ENCODE measurements around the gene CEP120.

DNA sequence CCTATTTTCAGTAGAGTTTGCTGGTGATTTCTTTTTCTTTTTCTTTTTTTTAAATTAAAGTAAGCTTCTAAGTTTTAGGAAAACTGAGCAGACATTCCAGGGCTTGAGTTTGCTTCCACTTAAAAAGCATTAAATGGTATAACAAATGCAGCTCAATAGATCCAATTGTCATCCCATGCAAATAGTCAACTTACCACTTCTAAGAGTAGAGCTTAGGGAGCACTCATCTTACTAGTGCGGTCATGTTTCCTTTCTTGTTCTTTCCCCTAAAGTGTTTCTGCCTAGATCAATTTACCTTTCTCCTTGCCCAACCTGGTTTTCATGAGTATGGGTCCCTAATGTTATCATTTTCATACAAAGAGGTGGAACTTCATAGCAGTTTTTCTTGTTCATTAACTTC is 13.0 kb upstream of the CEP120 start:
- TF ChIP-seq, protein P1, sequence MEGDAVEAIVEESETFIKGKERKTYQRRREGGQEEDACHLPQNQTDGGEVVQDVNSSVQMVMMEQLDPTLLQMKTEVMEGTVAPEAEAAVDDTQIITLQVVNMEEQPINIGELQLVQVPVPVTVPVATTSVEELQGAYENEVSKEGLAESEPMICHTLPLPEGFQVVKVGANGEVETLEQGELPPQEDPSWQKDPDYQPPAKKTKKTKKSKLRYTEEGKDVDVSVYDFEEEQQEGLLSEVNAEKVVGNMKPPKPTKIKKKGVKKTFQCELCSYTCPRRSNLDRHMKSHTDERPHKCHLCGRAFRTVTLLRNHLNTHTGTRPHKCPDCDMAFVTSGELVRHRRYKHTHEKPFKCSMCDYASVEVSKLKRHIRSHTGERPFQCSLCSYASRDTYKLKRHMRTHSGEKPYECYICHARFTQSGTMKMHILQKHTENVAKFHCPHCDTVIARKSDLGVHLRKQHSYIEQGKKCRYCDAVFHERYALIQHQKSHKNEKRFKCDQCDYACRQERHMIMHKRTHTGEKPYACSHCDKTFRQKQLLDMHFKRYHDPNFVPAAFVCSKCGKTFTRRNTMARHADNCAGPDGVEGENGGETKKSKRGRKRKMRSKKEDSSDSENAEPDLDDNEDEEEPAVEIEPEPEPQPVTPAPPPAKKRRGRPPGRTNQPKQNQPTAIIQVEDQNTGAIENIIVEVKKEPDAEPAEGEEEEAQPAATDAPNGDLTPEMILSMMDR (conservative IDR thresholded peaks at IDR 0.05; ENCODE audit: low read depth in 2 of 2): no peak
- TF ChIP-seq CREB1 (CRISPR knock-in tag; IDR thresholded peaks at IDR 0.05; ENCODE audit: low read depth) (no peak), EZH2 (IDR thresholded peaks at IDR 0.05; ENCODE audit: low read depth, unreplicated experiment) (no peak), POLR2AphosphoS5 (IDR thresholded peaks at IDR 0.05; ENCODE audit: low read depth) (no peak), NANOG (IDR thresholded peaks at IDR 0.05; ENCODE audit: borderline replicate concordance) (no peak), STAT1 (IDR thresholded peaks at IDR 0.05; ENCODE audit: unreplicated experiment) (no peak), JUNB (IDR thresholded peaks at IDR 0.05; ENCODE audit: unreplicated experiment) (no peak), EZH2phosphoT487 (IDR thresholded peaks at IDR 0.05; ENCODE audit: unreplicated experiment) (no peak)
- TF ChIP-seq, protein P2, sequence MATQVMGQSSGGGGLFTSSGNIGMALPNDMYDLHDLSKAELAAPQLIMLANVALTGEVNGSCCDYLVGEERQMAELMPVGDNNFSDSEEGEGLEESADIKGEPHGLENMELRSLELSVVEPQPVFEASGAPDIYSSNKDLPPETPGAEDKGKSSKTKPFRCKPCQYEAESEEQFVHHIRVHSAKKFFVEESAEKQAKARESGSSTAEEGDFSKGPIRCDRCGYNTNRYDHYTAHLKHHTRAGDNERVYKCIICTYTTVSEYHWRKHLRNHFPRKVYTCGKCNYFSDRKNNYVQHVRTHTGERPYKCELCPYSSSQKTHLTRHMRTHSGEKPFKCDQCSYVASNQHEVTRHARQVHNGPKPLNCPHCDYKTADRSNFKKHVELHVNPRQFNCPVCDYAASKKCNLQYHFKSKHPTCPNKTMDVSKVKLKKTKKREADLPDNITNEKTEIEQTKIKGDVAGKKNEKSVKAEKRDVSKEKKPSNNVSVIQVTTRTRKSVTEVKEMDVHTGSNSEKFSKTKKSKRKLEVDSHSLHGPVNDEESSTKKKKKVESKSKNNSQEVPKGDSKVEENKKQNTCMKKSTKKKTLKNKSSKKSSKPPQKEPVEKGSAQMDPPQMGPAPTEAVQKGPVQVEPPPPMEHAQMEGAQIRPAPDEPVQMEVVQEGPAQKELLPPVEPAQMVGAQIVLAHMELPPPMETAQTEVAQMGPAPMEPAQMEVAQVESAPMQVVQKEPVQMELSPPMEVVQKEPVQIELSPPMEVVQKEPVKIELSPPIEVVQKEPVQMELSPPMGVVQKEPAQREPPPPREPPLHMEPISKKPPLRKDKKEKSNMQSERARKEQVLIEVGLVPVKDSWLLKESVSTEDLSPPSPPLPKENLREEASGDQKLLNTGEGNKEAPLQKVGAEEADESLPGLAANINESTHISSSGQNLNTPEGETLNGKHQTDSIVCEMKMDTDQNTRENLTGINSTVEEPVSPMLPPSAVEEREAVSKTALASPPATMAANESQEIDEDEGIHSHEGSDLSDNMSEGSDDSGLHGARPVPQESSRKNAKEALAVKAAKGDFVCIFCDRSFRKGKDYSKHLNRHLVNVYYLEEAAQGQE (IDR thresholded peaks at IDR 0.05; ENCODE audit: unreplicated experiment): no peak
- TF ChIP-seq, protein P3, sequence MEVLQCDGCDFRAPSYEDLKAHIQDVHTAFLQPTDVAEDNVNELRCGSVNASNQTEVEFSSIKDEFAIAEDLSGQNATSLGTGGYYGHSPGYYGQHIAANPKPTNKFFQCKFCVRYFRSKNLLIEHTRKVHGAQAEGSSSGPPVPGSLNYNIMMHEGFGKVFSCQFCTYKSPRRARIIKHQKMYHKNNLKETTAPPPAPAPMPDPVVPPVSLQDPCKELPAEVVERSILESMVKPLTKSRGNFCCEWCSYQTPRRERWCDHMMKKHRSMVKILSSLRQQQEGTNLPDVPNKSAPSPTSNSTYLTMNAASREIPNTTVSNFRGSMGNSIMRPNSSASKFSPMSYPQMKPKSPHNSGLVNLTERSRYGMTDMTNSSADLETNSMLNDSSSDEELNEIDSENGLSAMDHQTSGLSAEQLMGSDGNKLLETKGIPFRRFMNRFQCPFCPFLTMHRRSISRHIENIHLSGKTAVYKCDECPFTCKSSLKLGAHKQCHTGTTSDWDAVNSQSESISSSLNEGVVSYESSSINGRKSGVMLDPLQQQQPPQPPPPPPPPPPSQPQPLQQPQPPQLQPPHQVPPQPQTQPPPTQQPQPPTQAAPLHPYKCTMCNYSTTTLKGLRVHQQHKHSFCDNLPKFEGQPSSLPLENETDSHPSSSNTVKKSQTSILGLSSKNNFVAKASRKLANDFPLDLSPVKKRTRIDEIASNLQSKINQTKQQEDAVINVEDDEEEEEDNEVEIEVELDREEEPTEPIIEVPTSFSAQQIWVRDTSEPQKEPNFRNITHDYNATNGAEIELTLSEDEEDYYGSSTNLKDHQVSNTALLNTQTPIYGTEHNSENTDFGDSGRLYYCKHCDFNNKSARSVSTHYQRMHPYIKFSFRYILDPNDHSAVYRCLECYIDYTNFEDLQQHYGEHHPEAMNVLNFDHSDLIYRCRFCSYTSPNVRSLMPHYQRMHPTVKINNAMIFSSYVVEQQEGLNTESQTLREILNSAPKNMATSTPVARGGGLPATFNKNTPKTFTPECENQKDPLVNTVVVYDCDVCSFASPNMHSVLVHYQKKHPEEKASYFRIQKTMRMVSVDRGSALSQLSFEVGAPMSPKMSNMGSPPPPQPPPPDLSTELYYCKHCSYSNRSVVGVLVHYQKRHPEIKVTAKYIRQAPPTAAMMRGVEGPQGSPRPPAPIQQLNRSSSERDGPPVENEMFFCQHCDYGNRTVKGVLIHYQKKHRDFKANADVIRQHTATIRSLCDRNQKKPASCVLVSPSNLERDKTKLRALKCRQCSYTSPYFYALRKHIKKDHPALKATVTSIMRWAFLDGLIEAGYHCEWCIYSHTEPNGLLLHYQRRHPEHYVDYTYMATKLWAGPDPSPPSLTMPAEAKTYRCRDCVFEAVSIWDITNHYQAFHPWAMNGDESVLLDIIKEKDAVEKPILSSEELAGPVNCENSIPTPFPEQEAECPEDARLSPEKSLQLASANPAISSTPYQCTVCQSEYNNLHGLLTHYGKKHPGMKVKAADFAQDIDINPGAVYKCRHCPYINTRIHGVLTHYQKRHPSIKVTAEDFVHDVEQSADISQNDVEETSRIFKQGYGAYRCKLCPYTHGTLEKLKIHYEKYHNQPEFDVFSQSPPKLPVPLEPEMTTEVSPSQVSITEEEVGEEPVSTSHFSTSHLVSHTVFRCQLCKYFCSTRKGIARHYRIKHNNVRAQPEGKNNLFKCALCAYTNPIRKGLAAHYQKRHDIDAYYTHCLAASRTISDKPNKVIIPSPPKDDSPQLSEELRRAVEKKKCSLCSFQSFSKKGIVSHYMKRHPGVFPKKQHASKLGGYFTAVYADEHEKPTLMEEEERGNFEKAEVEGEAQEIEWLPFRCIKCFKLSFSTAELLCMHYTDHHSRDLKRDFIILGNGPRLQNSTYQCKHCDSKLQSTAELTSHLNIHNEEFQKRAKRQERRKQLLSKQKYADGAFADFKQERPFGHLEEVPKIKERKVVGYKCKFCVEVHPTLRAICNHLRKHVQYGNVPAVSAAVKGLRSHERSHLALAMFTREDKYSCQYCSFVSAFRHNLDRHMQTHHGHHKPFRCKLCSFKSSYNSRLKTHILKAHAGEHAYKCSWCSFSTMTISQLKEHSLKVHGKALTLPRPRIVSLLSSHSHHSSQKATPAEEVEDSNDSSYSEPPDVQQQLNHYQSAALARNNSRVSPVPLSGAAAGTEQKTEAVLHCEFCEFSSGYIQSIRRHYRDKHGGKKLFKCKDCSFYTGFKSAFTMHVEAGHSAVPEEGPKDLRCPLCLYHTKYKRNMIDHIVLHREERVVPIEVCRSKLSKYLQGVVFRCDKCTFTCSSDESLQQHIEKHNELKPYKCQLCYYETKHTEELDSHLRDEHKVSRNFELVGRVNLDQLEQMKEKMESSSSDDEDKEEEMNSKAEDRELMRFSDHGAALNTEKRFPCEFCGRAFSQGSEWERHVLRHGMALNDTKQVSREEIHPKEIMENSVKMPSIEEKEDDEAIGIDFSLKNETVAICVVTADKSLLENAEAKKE (CRISPR knock-in tag; IDR thresholded peaks at IDR 0.05): no peak
- TF ChIP-seq, protein P4, sequence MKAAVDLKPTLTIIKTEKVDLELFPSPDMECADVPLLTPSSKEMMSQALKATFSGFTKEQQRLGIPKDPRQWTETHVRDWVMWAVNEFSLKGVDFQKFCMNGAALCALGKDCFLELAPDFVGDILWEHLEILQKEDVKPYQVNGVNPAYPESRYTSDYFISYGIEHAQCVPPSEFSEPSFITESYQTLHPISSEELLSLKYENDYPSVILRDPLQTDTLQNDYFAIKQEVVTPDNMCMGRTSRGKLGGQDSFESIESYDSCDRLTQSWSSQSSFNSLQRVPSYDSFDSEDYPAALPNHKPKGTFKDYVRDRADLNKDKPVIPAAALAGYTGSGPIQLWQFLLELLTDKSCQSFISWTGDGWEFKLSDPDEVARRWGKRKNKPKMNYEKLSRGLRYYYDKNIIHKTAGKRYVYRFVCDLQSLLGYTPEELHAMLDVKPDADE (IDR thresholded peaks at IDR 0.05): no peak

All from GM23338 (cell line).